Sigmoid colon (tissue), 7 donors: Measurements from ENCODE around the gene RELCH. TPM values are rescaled to one million over a fixed set of nuclear protein-coding genes. Genes with fewer than 3 reads are reported as not detected.

Source experiments
- DNase-seq: peaks from one replicate; pipeline ENCODE4 v3.0.0-alpha.2; 2019
- H3K27ac ChIP-seq, 4 donors: fragments of 200-600 bp; sonication (generic); one replicate each; pipeline ENCODE4 v1.5.1; 2016 to 2019; ENCODE audit warnings: mild to moderate bottlenecking in 1 of 4
- H3K27me3 ChIP-seq, 3 donors: fragments of 200-600 bp; sonication (generic); one replicate each; pipeline ENCODE4 v1.5.1; 2019; ENCODE audit warnings: mild to moderate bottlenecking in 1 of 3
- H3K36me3 ChIP-seq, 4 donors: fragments of 200-600 bp; sonication (generic); one replicate each; pipeline ENCODE4 v1.5.1; 2016 to 2019
- H3K4me1 ChIP-seq, 4 donors: fragments of 200-600 bp; sonication (generic); one replicate each; pipeline ENCODE4 v1.5.1; 2017 to 2019
- H3K4me3 ChIP-seq, 4 donors: fragments of 200-600 bp; sonication (generic); one replicate each; pipeline ENCODE4 v1.5.1; 2017 to 2019; ENCODE audit warnings: mild to moderate bottlenecking in 2 of 4, moderate library complexity in 1 of 4
- H3K9me3 ChIP-seq, 4 donors: fragments of 200-600 bp in 3 of 4; sonication (generic) in 3 of 4; one replicate each; pipeline versions ENCODE4 v1.5.1 to v1.6.1; 2013 to 2019
- EP300 ChIP-seq, 4 donors: sonication (generic); formaldehyde crosslinking; IDR thresholded peaks; one replicate each; pipeline ENCODE4 v1.6.1; 2017; ENCODE audit warnings: antibody characterized with exemption in 4 of 4
- POLR2A ChIP-seq, 2 donors: fragments of 450-650 bp; IDR thresholded peaks; one replicate each; pipeline ENCODE4 v1.6.1; 2016; ENCODE audit warnings: antibody characterized with exemption in 2 of 2, mild to moderate bottlenecking in 2 of 2, moderate library complexity in 2 of 2
- POLR2AphosphoS5 ChIP-seq, 4 donors: sonication (generic); formaldehyde crosslinking; IDR thresholded peaks; one replicate each; pipeline ENCODE4 v1.6.1; 2017; ENCODE audit warnings: antibody characterized with exemption in 4 of 4
- WGBS, 2 donors: extraction: QIAGEN DNeasy Blood & Tissue Kit; methylation state at CpG; one replicate each; pipeline ENCODE4 v1.1.7; 2013; 5-methylcytosine and 5-hydroxymethylcytosine counted together
- intact Hi-C: fragments of 100-400 bp; cut with DNase I; formaldehyde crosslinking; loops from one replicate; pipeline ENCODE4 v1.15.1; 2023
- polyA plus RNA-seq, 3 donors: library from polyadenylated mRNA; stranded (reverse); fragments of 200-250 nt; gene quantifications; one replicate each; pipeline ENCODE4 v1.2.3, GENCODE V29; 2013
- total RNA-seq, 4 donors: library from RNA; depleted of rRNA; stranded (reverse); fragments of >200 nt; gene quantifications; one replicate each; pipeline ENCODE4 v1.1.0, GENCODE V29; 2016
- TF ChIP-seq, protein P1 (sequence below), 4 experiments: fragments of 450-650 bp in 3 of 4; fragments of 200-600 bp in 1 of 4; IDR thresholded peaks; one replicate each; pipeline ENCODE4 v1.5.1; 2016 to 2019; ENCODE audit warnings: antibody characterized with exemption in 4 of 4, mild to moderate bottlenecking in 3 of 4, moderate library complexity in 2 of 4
- donor health status: healthy with polysubstance abuse.
- donor health status: Bipolar disorder and iron deficiency.
- donor health status: healthy.

The RELCH gene
- total and polyA plus RNA-seq, 7 donors, result 6.6 to 28.8 (median 19.3) TPM

DNA sequence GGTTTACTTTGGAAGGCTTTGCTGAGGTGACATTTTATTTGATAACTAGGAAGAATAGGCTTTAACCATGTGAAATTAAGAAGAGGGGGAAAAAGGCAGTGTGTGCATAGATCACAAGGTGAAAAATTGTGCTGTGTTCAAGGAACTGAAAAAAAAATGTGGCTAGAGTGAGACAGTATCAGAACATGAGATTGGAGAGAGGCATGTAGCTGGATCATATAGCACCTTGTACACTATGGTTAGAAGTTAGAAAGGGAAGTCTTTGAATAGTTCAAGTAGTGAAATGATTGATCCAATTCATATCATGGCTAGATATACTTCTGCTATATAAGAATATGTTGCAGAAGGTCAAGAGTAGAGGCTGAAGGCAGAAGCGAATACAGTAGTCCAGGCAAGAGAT is 125.8 kb downstream of the RELCH start:
- TF ChIP-seq, protein P1, sequence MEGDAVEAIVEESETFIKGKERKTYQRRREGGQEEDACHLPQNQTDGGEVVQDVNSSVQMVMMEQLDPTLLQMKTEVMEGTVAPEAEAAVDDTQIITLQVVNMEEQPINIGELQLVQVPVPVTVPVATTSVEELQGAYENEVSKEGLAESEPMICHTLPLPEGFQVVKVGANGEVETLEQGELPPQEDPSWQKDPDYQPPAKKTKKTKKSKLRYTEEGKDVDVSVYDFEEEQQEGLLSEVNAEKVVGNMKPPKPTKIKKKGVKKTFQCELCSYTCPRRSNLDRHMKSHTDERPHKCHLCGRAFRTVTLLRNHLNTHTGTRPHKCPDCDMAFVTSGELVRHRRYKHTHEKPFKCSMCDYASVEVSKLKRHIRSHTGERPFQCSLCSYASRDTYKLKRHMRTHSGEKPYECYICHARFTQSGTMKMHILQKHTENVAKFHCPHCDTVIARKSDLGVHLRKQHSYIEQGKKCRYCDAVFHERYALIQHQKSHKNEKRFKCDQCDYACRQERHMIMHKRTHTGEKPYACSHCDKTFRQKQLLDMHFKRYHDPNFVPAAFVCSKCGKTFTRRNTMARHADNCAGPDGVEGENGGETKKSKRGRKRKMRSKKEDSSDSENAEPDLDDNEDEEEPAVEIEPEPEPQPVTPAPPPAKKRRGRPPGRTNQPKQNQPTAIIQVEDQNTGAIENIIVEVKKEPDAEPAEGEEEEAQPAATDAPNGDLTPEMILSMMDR (IDR thresholded peaks at IDR 0.05), result no peak
- TF ChIP-seq POLR2AphosphoS5 (IDR thresholded peaks at IDR 0.05) (no peak), EP300 (IDR thresholded peaks at IDR 0.05) (no peak), POLR2A (IDR thresholded peaks at IDR 0.05) (no peak)
- DNase-seq, result no peak
- intact Hi-C loops, result no loop called here
- Histone ChIP-seq H3K27me3 (no peaks in the 10 kb centered on the region), H3K27ac (no peak overlapping the region), H3K9me3 (no peaks in the 10 kb centered on the region), H3K36me3 (peaks cover 0 to 22% (median 2%) of the 10 kb centered on the region in 4 donors), H3K4me1 (no peaks in the 10 kb centered on the region), H3K4me3 (no peak overlapping the region)
- 92 to 98% methylated on average over 1 of the region's 1 CpG for WGBS, 2 donors

DNA sequence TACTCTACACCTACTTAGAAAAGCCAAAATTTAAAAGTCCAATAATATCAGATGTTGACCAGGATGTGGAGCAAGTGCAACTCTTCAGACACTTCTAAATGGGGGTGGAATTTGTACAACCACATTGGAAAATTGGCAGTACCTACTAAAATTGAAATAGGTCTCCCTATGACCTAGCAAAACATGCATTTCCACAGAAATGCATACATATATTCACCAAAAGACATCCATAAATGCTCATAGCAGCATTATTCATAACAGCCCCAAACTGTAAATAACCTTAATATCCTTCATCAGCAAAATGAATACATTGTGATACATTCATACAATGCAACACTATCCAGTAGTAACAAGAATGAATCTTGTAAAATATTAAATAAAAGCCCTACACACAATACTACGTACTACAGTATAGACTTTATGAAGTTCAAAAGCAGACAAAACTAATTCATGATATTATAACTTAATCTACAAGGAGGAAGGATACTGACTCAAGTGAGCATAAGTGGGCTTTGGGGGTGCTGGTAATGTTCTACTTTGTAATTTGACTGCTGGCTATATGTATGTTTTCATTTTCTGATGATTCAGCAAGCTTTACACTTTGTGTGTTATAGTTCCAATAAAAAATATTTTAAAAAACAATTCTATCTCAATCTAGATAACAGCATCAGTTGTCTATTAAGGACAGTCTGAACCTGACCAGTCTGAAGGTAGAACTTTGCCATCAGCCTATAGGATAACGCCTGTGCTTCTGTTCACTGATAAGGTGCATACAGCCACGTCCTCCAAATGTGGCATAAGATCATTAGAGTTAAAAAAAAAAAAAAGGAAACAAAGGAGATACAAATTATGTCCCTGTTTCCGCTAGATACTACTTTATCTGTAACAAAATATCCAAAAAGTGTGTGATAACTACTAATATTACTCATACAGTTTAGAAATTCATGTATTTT is 131.4 kb downstream of the RELCH start:
- intact Hi-C loops, result no loop called here
- H3K9me3 ChIP-seq, result no peaks in the 10 kb centered on the region
- TF ChIP-seq, protein P1 (IDR thresholded peaks at IDR 0.05), result no peak
- no peak for TF ChIP-seq POLR2AphosphoS5 (IDR thresholded peaks at IDR 0.05)
- TF ChIP-seq EP300 (IDR thresholded peaks at IDR 0.05), result no peak
- no peak for TF ChIP-seq POLR2A (IDR thresholded peaks at IDR 0.05)
- no peak overlapping the region for H3K4me3 ChIP-seq
- H3K36me3 ChIP-seq, result no peaks in the 10 kb centered on the region
- H3K27ac ChIP-seq, result no peak overlapping the region
- no peaks in the 10 kb centered on the region for H3K4me1 ChIP-seq
- no peak for DNase-seq
- peaks cover 0 to 5% (median 5%) of the 10 kb centered on the region in 3 donors for H3K27me3 ChIP-seq
- WGBS, 2 donors, result 77 to 86% methylated on average over 4 of the region's 4 CpGs

DNA sequence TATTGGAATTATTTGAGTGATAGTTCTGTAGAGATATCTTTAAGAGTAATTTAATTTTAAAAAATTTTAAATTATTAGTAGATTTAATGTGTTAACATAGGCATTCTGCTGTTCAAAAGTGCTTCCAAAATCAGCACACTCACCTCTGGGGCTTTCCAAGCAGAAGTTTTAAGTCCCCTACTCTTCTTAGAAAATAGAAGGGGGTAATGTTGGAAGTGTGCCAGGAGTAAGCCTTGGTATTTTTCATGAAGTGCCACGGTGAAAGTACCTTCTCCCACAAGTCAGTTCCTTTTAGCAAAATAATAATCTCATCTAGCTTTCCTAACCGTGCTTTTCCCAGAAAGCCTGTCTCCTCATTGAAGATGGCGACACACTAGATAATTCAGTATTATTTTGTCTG is 134.1 kb downstream of the RELCH start:
- TF ChIP-seq POLR2AphosphoS5 (IDR thresholded peaks at IDR 0.05) (no peak), EP300 (IDR thresholded peaks at IDR 0.05) (no peak), POLR2A (IDR thresholded peaks at IDR 0.05) (no peak)
- TF ChIP-seq, protein P1 (IDR thresholded peaks at IDR 0.05), result no peak
- no peaks in the 10 kb centered on the region for H3K36me3 ChIP-seq
- H3K27ac ChIP-seq, result no peak overlapping the region
- 53 to 58% methylated on average over 3 of the region's 3 CpGs for WGBS, 2 donors
- DNase-seq, result no peak
- peaks cover 20 to 31% (median 21%) of the 10 kb centered on the region in 3 donors for H3K27me3 ChIP-seq
- H3K4me1 ChIP-seq, result peaks cover 0 to 17% (median 13%) of the 10 kb centered on the region in 4 donors
- H3K9me3 ChIP-seq, result no peaks in the 10 kb centered on the region
- no peak overlapping the region for H3K4me3 ChIP-seq
- intact Hi-C loops, result no loop called here

DNA sequence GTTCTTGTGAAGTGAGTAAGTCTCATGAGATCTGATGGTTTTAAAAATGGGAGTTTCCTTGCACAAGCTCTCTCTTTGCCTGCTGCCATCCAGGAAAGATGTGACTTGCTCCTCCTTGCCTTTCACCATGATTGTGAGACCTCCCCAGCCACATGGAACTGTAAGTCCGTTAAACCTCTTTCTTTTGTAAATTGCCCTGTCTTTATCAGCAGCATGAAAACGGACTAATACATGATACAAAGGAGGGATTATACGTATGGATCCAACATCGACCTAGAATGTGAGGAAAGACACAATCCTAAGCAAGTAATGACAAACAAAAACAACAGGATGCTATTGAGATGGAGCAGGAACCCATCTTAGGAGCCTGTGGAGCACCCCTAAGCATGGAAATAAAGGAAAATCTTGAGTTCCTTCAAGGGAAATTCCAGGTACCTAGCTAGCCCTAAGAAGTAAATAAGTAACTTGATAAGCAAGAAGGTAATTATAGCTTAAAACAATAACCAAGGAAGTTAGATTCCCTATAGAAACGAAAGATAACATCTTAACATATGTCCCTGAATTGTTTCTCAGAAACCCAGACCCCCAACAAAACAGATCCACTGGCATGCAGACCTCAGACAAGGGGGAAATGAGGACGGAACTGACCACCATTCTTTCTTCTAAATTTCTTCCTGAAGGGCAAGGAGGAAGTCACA is 136.6 kb downstream of the RELCH start:
- Histone ChIP-seq H3K27ac (no peak overlapping the region), H3K9me3 (no peaks in the 10 kb centered on the region), H3K36me3 (no peaks in the 10 kb centered on the region), H3K4me1 (peaks cover 0 to 25% (median 18%) of the 10 kb centered on the region in 4 donors), H3K27me3 (peaks cover 35 to 55% (median 44%) of the 10 kb centered on the region in 3 donors), H3K4me3 (no peak overlapping the region)
- 14 to 55% methylated on average over 6 of the region's 6 CpGs for WGBS, 2 donors
- intact Hi-C loops, result no loop called here
- DNase-seq, result no peak
- TF ChIP-seq POLR2AphosphoS5 (IDR thresholded peaks at IDR 0.05) (no peak), POLR2A (IDR thresholded peaks at IDR 0.05) (no peak), EP300 (IDR thresholded peaks at IDR 0.05) (no peak)
- TF ChIP-seq, protein P1 (IDR thresholded peaks at IDR 0.05), result no peak
